Skin of body (tissue), 2 donors: Measurements from ENCODE around the gene GRIFIN. TPM values are rescaled to one million over a fixed set of nuclear protein-coding genes. Genes with fewer than 3 reads are reported as not detected.
"Not testable (repeated sequence)": the region's sequence is repeated elsewhere in the genome, so short reads cannot be mapped to it uniquely, and the experiment has no call there.

Experiments used
- DNase-seq: peaks from one replicate; lab custom pipeline; 2025; lab: John Stamatoyannopoulos, UW
- total RNA-seq: library from RNA; depleted of rRNA; stranded (reverse); fragments of >200 nt; gene quantifications from one replicate; pipeline ENCODE4 v1.2.3, GENCODE V29; 2014

Gene GRIFIN
- total RNA-seq, 1 donor from 2014 or later, result not detected

DNA sequence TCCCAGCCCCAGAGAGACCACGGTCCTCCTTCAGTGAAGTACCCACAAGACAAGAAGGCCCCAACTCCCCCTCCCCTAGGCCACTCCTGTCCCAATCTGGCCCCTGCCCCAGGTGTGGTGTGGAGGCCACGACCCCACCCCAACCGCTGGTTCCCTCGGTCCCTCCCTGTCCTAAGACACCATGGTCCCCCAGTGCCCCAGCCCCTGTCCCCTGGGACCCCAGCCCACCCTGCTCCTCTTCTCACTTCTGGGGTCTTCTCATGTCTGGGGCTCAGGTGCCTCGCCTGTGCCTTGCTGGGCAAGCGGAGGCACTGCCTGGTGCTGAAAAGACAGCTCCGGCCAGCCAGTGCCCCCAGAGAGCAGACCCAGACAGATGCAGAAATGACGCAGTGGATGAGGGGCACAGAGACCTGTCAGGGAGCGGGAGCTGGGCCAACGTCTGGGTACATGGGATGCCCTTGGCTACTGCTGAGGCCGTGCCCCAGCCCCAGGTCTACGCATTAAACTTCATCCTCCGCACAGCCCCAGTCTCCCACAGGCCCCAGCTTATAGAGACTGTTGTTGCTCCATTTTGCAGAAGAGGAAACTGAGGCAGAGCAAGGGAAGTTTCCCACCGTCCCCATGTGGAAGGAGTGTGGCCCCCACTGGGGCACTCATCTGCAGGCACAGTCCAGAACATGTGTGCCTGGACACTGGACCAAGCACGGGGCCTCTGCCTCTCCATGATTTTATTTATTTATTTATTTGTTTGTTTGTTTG lies 14.8 kb downstream of the GRIFIN start:
- DNase-seq, result no peak

DNA sequence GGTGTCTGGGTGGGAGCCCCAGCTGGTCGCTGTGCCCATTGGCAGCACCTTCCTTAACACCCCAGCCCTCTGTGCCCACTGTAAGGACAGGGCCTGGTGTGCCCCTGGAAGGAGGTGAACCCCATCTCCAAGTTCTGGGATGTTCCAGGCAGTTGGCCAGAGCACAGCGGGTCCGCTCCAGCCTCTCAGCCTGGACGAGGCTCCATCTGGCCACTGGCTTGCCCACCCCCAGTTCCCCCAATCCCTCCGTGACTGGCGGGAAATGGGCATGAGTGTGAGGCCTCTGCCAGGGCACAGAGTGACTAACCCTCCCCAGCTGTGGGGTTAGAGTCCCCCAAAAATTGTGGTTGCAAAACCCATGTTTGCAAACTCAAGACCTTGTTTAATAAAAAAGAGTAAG lies 15.6 kb downstream of the GRIFIN start:
- DNase-seq, result no peak

DNA sequence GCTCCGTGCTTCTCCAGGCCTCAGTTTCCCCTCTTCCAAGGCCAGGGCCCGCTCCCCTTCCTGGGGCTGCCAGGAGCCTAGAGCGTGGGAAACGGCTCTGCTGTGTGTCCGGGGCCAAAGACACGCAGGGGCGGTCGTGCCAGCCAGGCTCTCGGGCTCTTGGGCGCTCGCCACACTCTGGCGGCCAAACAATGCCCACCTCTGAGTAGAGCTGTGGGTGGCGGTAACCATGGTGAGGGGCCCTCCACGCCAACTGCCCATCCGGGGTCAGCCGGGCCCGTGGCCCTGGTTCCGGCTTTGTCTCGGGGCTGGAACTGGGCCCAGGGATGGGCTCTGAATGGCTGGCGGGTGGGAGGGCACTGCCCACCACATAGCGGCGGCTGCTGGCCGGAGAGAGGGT lies 16.0 kb downstream of the GRIFIN start:
- DNase-seq, result no peak

DNA sequence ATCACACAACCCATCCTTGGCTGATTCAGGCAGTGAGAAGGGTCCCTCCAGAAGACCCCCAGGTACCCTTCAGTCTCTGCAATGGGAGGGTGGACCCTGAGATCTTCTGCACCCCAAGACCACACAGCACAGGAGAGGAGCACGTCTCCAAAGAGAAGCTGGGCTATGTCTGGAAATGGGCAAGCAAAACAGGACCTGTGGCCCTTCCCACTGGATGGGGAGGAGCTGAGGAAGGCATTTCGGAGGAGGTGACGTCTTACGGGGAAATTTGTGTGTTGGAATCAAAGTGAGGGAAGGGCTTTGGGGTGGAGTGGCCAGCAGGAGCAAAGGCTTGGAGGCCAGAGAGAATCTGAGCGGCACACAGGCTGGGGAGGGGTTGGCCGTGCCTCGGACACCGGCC lies 16.5 kb downstream of the GRIFIN start:
- DNase-seq, result no peak

DNA sequence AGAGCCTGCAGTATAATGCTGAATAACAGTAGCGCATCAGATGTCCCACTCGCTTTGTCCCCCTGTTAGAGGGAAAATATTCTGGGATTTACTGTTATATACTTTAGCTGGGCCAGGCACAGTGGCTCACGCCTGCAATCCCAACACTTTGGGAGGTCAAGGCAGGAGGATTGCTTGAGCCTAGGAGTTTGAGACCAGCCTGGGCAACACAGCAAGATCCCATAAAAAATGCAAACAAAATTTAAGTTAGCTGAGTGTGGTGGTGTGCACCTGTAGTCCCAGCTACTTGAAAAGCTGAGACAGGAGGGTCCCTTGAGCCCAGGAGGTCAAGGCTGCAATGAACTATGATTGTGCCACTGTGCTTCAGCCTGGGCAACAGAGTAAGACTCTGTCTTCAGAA lies 22.3 kb downstream of the GRIFIN start:
- DNase-seq, result not testable (repeated sequence)

DNA sequence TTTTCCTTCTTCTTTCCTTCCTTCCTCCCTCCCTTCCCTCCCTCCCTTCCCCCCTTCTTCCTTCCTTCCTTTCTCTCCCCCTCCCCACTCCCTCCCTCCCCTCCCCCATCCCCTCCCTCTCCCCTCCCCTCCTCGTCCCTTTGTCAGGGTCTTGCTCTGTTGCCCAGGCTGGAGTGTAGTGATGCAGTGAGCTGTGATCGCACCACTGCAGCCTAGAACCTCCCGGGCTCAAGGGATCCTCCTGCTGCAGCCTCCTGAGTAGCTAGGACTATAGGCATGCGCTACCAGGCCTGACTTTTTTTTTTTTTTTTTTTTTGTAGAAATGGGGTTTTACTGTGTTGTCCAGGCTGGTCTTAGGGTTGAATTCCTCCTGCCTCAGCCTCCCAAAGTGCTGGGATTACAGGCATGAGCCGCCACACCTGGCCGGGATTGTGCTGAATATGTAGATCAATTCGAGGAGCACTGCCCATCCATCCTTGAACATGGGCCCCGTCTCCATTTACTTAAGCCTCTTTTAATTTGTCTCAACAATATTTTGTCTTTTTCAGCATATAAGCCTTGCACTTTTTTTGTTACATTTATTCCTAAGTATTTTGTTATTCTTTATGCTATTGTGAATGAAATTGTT lies 23.4 kb downstream of the GRIFIN start:
- no peak for DNase-seq

DNA sequence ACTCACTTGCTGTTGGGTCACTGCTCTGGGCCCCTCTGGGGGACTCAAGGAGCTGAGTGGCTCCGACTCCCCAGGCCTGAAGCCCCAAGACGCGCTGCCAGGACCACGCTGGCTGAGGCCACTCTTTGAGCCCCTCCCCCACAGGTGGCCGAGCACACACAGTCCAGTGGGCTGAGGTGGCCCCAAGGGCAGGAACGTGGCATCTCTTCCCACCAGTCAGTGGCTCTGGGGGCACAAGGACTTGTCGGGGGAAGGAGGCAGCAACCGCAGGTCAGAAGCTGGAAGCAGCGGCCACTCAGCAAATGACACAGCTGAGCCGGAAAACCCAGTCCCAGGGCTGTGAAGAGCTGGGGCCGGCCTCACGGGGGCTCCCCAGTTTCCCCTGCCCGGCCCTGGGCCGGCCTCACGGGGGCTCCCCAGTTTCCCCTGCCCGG lies 24.1 kb downstream of the GRIFIN start:
- no peak for DNase-seq

DNA sequence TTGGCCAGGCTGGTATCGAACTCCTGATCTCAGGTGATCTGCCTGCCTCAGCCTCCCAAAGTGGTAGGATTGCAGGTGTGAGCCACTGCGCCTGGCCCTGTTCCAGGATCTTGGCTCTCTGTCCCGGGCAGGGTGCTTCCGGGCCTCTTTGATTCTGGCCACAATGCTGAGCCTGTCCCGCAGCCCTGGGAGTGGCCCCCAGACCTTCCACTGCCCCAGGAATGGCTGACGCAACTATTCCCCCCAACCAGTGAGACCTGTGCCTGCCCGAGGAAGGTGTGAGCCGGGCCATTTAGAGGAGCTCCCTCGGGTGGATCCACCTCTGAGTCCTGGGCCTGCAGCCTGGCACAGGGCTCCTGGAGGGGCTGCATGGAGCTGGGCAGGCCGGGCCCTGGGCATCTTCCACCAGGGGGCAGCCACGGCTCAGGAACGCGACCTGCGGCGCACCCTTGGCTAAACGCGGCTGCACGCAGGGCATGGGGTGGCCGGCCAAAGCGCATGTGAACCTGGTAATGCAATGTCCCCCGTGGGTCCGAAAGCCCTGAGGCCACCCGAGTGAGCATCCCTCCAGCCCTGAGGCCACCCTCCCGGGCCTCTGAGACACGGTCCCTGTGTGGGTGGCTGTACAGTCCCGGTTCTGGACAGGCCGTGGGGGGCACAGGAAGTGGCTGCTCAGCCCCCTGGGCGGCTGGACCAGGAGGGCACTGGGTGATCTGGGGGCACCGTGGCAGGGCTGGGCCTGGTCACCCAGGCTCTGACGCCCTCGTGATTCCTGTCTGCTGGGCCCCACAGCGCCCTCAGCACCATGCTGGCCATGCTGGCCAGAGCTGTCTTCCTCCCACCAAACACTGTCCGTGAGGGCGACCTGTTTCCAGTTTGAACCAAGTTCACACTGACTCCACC lies 24.8 kb downstream of the GRIFIN start:
- DNase-seq, result peak; percentile 39

DNA sequence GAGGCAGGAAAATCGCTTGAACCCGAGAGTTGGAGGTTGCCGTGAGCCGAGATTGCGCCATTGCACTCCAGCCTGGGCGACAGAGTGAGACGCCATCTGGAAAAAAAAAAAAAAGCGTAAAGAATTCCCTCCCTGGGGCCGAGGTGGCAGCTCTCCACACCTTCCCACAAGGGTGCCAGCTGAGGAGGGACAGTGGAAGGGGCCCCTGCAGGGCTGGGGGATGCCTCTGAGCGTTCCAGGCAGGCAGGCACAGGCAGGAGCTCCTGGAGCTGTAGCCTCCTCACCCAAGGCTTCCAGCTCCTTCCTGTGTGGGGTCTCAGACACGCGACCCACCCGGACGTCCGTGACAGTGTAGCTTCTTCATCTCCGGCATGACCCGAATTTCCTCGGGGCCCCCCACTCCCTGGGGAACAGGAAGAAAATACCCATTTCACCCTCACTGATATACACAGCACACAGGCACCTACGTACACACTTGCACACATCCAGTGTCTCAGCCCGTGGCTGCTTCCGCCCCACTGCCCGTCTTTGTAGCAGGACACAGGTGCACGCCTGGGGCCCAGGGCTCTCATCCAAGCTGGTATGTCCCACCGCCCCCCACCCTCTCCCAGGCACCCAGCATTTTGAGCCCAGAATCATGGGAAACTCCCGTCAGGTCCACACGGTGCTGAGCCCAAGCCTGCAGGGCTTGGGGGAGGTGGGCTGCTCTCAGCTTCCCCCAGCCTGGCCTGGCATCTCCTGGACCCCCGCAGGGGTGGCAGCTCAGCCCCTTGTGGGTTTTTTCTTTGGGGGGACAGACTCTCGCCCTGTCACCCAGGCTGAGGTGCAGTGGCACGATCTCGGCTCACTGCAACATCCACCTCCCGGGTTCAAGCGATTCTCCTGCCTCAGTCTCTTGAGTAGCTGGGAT lies 25.7 kb downstream of the GRIFIN start:
- DNase-seq, result no peak

DNA sequence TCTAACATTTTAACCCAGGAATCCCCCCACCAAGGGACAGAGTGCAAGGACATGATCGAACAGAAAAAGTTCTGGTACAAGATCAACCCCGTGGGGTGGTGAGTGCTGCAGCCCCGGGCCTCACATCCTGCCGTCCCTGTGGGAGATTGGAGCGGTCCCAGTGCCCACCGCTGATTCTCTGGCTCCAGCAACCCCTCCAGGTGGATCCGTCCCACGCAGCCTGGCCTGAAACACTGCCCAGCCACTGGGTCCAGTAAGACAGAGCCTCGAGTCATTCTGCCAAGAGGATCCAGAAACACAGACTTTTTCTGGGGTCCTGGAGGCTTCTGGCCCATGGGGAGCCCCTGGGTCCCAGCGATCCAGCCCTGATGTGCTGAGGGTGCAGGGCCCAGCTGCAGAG lies 29.5 kb downstream of the GRIFIN start:
- DNase-seq, result no peak

DNA sequence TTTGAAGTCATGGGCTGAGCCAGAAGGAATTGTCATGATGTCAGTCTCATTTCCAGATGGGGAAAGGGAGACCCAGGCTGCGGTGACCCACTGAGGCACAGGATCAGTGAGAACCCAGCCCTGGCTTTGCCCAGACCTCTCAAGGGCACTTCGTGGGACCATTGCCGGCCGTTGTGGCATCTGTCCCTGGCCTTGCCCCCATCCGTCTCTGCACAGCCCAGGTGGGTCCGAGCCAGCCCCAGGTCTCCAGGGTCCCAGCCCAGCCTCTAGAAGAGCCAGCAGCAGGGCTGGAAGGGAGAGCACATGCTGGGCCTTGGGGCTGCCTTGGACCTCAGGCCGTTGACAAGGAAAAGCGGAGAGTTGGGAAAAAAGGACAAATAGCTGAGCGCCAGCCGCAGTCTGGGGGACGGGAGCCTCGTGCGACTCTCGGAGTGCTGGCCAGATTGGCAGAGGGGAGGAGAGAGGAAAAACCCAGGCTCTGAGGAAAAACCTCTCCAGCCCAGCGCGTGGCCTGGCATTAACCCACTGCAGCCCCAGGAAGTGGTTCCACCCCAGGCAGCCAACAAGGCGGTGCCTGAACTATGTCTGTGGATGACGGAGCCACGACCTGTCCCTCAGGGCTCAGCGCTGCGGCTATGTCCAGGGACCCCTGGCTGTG lies 30.2 kb downstream of the GRIFIN start:
- DNase-seq, result no peak

DNA sequence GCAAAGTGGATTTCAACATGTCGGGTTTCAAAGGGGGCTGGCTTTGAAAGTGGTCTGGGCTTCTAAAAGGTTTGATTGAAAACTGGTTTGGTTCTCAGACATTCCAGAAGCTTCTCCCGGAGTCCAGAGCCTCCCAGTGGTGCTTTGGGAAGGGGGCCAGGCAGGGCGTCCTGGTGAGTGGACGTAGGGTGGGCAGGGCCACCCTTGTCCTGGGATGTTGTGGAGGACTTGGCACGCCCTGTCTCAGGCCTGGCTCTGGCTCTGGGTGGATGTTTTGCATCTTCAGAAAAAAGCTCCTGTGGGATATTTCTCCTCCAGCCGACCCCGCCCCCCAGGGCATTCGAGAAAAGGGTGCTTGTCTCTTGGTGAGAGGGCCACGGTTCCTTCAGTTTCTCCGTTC lies 31.2 kb downstream of the GRIFIN start:
- DNase-seq, result no peak

DNA sequence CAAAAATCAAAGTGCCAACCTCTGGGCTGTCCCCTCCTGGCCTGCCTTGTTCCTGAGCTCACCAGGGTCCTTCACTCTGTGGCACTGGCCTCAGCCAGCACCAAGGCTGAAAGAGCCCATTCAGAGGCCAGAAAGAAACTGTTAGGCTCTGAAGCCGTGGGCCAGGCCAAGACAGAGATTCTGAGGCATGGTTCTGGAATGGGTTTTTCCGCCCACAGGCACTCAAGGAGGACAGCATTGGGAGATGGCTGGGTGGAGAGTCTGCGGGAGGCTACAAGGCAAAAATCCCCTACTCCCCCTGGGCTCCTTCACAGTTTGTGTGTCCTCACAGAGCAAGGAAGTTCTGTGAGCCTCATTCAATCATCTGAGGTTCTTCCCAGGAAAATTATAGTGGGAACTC lies 31.7 kb downstream of the GRIFIN start:
- no peak for DNase-seq

DNA sequence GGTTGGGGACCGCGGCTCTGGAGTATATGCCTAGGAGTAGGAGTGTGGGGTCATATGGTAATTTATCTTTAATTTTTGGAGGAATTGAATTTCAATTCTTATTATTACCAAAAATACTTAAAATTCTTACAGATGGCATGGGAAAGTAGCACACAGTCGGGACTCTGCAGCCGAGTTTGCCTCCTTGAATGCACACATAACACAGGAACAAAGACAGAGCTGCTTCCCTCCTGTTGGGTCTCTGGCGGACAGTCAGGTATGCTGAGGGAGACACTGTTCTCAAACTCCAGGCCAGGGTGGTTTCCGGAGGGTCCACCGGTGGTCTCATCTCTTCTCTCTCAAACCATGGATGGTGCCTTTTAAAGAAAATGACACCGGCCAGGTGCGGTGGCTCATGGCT lies 32.7 kb downstream of the GRIFIN start:
- DNase-seq, result no peak

DNA sequence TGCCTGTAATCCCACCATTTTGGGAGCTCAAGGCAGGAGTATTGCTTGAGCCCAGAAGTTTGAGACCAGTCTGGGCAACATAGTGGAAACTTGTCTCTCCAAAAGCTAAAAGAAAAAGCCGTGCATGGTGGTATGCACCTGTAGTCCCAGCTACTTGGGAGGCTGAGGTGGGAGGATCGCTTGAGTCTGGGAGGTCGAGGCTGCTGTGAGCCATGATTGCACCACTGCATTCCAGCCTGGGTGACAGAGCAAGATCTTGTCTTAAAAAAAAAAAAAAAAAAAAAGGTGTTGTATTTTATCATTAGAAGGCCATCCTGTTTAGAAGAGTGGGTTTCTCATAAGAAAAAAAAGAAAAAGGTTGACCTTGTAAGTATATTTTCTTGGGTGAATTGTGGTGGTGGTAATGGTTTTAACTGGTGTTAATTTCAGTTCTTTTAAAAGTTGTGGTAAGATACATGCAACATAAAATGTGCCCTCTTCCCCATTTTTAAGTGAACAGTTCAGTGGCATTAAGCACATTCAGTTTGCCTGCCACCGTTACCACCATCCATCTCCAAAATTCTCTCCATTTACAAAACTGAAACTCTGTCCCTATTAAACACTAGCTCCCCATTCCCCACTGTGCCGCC lies 34.7 kb downstream of the GRIFIN start:
- no peak for DNase-seq

DNA sequence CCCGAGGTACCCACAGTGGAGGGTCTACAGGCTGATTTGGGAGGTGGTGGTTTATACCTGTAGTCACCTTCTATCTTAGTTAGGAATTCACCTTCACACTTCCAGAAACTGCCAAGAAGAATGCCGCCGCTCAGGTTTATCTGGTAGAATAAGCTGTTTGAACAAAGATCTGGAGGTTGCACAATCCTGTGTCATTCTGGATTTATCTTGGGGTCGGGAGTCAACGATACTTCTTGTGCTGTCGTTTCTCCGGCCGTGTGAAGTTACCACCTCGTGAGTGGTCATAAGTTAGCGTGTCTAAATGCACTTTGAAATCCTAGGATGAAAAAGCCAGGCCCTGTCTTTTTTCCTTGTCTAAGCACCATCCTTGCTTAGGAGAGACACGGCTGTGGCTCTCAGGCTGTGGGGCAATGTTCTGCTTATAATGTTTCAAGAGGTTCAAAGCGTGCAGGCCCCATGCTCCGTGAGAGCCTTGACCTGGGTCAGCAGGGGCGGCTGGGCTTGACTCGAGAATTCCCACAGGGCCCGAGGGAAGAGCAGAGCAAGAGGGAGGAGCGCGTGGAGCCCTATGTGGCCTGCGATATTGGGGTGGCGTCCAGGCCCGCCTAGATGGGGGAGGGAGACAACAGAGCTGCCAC lies 35.5 kb downstream of the GRIFIN start:
- DNase-seq, result peak; percentile 17

DNA sequence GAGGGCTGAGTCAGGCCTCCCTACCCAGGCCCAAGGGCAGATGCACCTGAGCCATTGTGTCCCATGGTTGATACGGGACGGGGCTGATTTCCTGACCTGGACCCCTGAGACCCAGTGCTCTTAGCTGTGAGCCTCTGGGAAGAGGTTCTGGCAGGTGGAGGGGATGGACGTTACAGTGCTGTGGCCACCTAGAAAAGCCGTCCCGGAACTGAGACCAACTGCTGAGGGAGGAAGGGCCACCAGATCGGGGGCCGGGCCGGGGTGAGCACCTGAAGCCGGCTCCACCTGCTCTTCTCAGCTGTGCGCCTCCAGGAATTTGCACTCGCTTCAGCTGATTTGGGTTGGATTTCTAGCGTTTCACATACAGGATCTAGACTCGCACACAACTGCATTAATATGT lies 37.4 kb downstream of the GRIFIN start:
- DNase-seq, result no peak

DNA sequence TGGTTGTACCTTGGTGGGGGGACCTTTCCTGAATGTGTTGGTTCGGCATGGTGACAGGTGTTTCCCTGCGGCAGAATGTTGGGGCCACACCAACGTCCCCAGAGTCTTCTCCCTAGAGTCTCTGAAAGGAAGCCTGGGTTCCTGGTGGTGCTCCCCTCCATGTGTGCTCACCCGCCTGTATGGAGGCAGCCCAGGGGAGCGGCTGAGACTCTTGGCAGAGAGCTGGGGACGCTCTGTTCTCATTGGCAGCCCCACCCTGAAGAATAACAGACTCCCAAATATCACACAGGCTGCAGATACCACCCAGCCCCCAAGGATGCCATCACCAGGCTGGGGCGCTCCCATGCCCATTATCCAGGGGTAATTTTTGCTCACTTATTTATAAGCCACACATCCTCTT lies 38.0 kb downstream of the GRIFIN start:
- no peak for DNase-seq

DNA sequence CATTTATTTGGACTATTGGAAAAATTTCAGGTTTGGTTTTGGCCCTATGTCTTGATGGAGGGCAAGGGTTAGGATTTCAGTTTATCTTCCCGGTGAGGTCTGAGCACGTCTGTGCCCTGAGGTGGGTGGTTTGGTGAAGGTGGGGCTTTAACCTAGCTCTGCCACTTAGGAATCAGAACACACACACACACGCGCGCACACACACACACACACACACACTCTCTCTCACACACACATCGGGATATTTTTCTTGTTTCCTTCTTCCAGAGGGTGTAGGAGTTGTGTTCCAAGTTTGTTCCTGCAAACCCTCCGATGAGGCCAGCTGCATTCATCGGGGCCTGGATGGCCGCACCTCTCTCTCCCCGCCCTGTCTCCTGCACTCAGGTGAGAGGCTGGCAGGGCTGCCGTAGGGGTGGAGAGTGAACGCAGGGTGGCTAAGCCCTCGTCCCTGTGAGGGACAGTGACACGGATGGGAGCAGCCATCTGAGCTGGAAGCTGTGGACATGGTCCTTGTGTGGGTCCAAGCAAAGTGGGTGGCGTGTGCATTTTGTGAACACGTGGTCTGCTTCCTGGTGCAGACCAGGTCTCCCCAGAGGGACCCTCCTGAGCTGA lies 38.6 kb downstream of the GRIFIN start:
- DNase-seq, result no peak
